SKM-1 (cell line): ENCODE data around the gene IL2RA.
"Not testable (repeated sequence)": the region's sequence is repeated elsewhere in the genome, so short reads cannot be mapped to it uniquely, and the experiment has no call there.

Experiments
- DNase-seq: peaks from one replicate; lab custom pipeline; 2025; ENCODE audit not compliant: unreplicated experiment; lab: John Stamatoyannopoulos, UW

Gene IL2RA

DNA sequence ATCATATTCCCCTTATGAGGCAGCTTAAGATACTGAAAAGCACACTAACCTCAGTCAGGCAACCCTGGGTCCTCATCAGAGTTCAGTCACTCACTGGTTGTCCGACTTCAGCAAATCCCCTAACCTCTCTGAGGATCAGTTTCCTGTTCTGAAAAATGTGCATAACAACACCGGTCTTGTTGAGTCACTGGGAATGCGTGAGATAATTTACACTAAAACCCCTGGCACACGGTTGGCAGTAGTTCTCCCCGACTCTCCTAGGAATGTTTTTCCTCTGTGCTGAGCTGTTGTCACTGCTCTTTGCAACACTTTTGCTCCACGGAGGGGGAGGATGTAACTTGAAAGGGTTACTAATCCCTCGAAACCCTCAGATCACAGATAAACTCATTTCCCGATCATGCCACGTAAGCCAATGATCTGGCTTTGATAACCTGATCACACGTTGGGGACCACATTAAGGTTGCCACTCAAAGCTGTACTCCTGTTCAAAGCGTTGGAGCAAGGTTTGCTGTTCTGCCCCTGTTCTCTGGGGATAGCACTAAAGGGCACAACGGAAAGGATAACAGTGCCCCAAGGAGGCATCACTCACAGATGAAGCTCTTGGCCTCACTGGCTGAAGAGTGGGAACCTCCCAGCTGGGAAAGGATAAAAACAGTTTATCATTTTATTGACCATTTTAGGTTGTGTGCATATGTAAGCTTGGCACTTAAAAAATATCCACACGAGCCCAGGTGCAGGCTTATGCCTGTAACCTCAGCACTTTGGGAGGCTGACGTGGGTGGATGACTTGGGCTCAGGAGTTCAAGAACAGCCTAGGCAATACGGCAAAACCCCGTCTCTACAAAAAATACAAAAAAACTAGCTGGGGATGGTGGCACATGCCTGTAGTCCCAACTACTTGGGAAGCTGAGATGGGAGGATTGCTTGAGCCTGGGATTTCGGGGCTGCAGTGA is 21.6 kb upstream of the IL2RA start:
- DNase-seq: no peak

DNA sequence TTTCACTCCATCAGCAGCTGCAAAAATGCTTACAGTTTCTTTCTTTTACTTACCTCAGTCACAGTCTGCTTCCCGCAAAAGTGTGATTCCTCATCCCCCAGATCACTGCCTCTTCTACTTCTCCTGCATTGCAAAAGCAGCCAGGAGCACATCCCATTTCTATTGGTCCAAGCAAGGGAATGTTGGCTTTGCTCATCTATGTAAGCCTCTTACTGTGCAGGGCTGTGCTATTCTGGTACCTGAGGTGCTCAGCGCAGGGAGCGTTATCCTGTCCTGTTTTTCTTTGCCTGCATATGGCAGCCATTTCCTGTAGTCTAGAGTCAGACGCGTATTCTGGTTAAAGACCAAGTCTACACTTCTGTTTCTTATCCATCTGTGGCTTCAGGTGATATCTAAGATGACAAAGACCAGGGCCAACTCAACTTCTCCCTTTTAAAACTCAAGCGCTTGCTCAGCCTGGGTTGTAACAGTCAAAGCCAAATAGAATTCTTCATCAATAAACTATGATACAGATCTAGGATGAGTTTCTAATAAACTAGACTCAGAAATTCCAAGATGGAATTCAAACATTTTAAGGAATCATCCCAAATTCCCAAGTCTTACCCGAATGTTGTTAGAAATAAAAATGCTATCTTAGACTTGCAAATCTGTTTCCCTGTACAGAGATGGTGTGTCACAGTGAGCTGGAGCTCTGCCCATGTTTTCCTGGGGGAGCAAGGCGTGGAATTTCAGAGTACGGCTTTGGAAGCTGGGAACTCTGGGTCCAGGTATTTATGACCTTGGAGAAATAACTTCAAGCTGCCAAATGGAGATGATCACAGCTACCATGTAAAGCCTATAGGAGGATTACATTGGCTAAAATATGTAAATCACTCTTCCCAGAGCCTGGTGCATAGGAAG is 20.6 kb upstream of the IL2RA start:
- DNase-seq: no peak

GRCh38 chr10:6080417-6080973 is 18.3 kb upstream of the IL2RA start:
- DNase-seq: no peak

DNA sequence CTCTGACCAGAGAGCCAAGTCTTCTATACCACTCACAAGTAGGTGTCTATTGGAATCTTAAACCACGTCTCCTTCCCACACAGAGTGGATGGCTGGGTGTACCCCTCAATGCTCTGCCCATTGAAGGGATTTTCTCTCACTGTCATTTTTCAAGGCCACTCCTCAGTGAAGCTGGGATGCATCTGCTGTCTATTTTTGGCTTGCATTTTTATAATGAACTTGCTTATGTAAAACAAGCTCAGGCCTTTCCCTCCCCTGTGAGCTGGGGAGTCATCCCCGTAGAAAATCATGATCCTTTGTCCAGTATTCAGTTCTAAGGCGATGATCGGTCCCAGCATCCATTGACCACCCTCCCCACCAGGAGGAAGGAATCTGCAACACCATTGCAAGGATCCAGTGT is 16.9 kb upstream of the IL2RA start:
- DNase-seq: no peak

DNA sequence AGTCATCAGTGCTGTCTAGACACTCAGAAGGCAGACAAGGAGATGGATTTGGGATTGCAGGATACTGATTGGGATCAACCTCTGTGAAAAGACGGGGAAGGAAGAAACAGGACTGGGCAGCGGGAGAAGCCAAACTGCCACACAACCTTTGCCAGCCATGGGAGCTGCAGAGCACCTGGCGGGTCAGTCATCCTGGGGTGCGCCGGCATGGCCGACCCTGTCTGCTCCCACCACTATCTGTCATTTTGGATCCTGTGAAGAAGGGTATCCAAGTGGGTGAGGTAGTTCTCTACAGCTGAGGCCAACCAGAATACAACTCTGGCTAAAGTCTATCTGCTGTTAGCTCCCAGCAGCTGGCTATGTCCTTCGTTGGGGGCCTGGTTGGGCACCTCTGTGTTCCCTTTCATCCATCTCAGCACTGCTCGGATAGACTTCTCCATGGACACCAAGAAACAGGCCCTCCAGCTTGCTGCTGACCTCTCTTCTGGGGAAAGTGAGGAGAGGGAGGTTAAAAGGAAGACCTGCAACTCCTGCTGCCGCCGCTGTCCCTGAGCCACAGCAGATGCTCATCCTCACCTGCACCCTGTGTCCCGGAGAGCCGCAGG is 15.0 kb upstream of the IL2RA start:
- DNase-seq: no peak

DNA sequence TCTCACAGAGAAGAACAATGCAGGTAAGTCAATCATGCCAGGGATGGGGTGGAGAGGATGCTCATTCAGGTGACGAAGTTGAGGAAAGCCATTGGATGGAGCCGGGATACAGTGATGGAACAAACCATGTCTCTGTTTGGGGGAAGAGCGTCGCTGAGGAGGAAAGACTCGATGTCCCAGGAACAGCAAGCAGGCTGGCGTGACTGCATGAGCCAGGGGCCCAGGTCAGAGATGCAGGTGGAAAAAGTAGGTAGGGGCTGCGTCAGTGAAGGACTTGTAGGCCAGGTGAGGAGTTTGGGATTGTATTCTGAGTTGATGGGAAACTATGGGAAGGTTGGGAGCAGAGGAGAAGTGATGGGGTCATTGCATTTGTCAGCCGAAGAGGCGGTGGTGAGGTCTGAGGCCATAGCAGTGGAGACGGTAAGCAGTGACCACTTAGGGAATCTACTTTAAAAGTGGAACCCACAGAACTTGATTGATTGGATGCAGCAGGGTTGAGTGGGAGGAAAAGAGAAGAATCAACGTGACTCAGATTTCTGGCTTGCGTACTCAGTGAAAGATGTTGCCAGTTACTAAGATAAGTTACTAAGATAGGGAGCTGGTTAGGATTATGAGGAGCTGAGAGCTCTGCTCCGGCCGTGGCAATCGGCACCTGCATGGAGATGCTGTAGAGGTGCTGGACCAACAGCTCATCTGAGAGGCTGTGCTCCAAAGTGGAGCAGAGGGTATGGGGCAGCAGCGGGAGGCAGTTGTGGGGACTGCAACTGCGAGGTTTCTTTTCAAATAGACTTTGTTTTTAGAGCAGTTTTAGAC is 12.5 kb upstream of the IL2RA start:
- DNase-seq: no peak

DNA sequence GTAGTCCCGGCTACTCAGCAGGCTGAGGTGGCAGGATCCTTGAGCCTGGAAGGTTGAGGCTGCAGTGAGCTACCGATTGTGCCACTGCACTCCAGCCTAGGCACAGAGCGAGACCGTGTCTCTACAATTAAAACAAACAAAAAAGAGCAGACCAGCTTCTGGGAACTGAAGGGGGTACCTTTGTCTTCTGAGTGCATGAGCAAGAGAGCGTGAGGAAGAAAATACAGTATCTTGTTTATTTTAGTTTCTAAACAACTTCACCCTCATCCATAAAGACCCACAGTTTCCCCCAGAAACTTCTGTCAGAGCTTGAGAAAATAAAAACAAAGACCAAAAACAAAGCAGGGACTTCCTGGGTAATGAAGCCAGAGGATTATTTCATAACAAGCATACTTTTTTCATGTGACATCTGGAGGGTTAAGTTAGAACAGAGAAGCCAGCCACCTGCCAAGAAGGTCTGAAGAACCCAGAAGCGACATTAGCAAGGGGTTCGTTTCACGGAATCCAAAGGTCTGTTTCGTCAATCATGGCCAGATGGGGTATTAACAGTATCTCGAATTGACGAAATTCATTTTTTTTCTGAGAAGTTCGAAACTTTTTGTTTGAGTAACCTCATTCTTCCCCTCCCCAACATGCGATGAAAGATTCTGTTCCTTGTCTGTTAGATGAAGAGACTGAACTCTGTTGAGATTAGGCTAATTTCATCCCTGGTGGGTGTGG is 10.2 kb upstream of the IL2RA start:
- DNase-seq: no peak

DNA sequence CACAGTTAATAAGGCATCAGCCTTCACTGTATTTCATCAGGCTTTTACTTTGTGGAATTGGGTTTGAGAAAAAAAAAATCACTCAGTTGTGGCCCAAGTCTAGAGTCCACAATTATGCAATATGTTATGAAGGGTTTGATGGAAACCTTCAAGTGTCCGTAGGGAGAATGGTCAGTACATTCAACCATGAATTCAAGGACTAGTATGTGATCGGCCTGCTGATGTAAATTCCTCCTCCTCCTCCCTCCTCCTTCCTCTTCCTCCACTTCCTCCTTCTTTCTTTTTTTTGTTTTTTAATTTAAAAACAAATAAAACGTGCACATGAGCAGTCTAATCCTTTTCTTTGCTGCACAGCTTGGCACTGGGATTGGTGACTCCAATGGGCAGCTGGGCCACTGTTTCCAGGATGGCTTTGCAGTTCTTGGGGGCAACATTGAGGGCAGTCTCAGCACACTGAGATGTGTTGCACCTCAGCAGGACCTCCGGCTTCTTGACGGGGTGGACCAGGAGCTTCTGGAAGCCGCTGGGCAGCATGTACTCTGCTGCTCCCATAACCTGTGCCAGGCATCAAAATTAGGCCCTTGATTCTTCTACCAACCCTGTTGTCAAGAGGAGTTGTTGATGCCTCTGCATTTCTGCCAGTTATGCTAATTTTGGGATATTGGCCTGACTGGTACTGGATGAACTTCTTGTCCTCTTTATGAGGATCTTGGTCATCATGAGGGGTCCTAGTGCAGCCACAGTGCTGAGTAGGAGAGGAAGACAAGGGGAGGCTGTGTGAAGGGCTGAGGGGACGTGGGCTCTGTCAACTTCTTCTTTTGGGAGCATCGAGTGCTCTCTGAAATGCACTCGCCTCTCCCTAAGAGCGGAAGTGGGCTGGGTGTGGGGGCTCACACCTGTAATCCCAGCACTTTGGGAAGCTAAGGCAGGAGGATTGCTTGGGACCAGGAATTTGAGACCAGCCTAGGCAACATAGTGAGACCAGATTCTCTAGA is 9.3 kb upstream of the IL2RA start:
- DNase-seq: no peak

GRCh38 chr10:6070660-6071059 is 8.5 kb upstream of the IL2RA start:
- DNase-seq: no peak

DNA sequence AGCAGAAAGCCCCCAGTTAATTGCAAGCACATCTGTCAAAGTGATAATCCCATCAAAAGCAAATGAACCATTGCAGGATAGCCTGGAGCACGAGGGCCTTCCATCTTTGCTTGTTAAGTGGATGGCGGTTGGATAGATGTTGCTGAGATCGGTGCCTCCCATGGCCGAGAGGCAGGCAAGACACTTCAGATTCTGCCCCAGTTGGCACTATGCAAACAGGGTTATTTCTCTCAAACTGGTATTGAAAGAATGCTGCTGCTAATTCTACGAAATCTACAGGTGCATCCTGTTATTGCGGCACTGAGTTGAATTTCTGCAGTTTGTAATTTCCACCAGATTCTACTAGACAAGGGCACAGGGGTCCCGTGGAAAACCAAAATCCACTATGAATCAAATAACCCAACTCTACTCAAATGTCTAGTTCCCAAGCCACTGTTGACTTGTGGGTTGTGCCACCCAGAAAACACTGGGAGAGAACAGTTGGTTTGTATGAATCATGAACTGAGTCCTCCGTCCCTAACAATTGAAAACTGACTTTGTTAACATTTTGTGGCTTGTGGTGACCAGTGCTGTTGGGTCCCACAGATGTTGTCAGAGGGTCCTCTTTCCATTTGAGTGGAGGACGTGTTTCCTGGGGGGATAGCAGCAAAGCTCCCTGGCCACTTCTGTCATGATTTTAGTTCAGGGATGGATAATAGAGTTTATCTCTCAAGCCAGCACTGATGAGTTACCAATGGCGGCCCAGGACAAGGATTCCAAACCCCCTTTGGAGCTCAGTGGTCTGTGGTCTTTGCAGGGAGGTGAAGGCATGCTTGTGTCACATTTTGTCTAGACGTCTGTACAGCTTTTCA is 7.1 kb upstream of the IL2RA start:
- no peak for DNase-seq

DNA sequence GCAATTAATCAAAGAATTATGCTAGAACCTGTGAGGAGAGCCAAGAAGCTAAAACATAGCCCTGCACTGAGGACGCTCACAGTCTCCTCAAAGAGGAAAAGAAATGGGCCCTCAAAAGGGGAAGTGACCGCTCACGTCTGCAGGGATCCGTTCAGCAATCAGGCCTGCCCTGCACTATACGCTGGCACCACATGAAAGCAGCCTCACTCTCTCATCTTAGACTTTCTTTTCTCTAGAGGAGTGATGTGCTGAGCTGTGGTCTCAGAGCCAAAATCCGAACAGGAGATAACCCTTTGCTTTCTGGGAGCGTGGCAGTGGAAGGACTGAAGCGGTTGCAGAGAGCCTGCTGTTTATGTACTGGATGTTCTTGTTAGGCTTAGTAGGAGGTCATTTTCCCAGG is 6.3 kb upstream of the IL2RA start:
- DNase-seq: peak; percentile 60

DNA sequence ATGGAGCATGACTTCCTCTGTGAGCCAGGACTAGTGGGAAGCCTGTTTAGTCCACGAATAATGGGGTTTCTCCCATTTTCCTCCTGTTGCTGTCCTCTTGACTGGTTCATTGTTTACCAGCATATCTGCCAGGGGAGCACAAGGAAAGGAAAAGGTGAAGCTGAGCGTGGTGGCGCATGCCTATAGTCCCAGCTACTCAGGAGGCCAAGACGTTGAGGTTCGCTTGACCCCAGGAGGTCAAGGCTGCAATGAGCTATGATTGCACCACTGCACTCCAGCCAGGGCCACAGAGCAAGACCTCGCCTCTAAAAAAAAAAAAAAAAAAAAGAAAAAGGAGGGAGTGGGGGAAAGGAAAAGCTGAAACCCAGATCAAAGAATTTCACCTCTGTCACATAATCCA is 5.8 kb upstream of the IL2RA start:
- DNase-seq: no peak

GRCh38 chr10:6067457-6067856 is 5.3 kb upstream of the IL2RA start:
- no peak for DNase-seq

- peak; percentile 44 for DNase-seq
These were observed 3.7 kb upstream of the IL2RA start for GRCh38 chr10:6065835-6066234.

DNA sequence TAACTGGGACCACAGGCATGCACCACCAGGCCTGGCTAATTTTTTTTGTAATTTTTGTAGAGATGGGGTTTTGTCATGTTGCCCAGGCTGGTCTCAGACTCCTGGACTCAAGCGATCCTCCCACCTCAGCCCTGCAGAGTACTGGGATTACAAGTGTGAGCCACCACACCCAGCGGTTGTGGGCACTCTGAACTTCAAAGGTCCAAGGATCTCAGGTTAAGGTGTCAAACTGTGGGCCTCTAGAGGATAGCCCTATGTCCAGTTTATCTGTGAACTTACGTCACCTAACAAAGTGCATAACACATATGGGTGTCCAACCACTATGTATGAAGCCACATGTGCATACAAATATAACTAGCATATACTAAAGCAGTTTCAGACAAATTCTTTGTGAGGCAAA is 3.2 kb upstream of the IL2RA start:
- no peak for DNase-seq

- not testable (repeated sequence) for DNase-seq
These were observed 2.6 kb upstream of the IL2RA start for GRCh38 chr10:6064726-6065125.

- no peak for DNase-seq
These were observed 2.0 kb upstream of the IL2RA start for GRCh38 chr10:6064119-6064518.

DNA sequence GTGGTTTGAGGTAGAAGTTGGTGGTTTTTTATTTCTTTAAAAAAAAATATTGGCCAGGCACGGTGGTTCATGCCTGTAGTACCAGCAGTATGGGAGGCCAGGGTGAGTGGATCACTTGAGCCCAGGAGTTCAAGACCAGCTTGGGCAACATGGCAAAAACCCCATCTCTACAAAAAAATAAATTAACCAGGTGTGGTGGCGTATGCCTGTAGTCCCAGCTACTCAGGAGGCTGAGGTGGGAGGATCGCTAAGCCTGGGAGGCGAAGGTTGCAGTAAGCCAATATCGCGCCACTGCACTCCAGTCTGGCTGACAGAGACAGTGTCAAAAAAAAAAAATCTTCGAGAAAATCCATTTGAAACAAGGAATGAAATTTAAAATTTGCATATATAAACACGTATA is 1.1 kb downstream of the IL2RA start:
- DNase-seq: no peak
